ENCODE measurements around the gene ICE1. TPM values are rescaled to one million over a fixed set of nuclear protein-coding genes. Genes with fewer than 3 reads are reported as not detected.

ICE1 gene
- total and polyA plus RNA-seq, 9 of the 15 experiments (the other 6 are each of a cell fraction or from before 2014, with no cell fraction given) = 4.9 to 47.4 (median 28.2) TPM

GRCh38 chr5:5387192-5387591 lies 35.3 kb upstream of the ICE1 start:
- H3K36me3 ChIP-seq (ENCODE audit: control insufficient read depth, insufficient read depth, low read length) = no peaks in the 10 kb centered on the region
- no peak overlapping the region for H3K4me2 ChIP-seq (ENCODE audit: insufficient read depth, low read length)
- H3K9me3 ChIP-seq (replicated peaks; ENCODE audit: control insufficient read depth, insufficient read depth, low read depth, low read length) = no peaks in the 10 kb centered on the region
- WGBS (ENCODE audit: insufficient coverage, low coverage, missing lambda C conversion rate) = 0% methylated on average over 2 of the region's 2 CpGs
- H3K4me3 ChIP-seq = no peak overlapping the region
- H4K20me1 ChIP-seq (replicated peaks; ENCODE audit: control insufficient read depth, insufficient read depth, low read length) = no peaks in the 10 kb centered on the region
- ATAC-seq (no peak), DNase-seq (ENCODE audit: extremely low read depth in 1 of 4, low spot score in 3 of 4) (no peak), FAIRE-seq (no peak)
- CTCF ChIA-PET (ENCODE audit: low intra/inter-chr PET ratio) = no interaction called here
- no peaks in the 10 kb centered on the region for H3K4me1 ChIP-seq (replicated peaks in 1 of 2; ENCODE audit: control insufficient read depth in 2 of 2, insufficient read depth in 2 of 2, low read length in 2 of 2)
- in situ Hi-C loops (cut with MboI) (no loop called here), intact Hi-C loops (cut with micrococcal nuclease) (no loop called here)
- TF ChIP-seq ZNF239 (CRISPR knock-in tag; IDR thresholded peaks at IDR 0.05) (peak; percentile 93), RBM25 (IDR thresholded peaks at IDR 0.05; ENCODE audit: low read depth, low read length, severe bottlenecking) (peak; percentile 43), THRAP3 (IDR thresholded peaks at IDR 0.05; ENCODE audit: borderline replicate concordance) (no peak), ARID4B (CRISPR knock-in tag; IDR thresholded peaks at IDR 0.05) (no peak), AFF1 (IDR thresholded peaks at IDR 0.05; ENCODE audit: low read depth in 1 of 2, partially characterized antibody in 2 of 2) (no peak), HNRNPH1 (optimal IDR thresholded peaks at IDR 0.05; ENCODE audit: low read depth, low read length) (no peak), HMGN3 (IDR thresholded peaks at IDR 0.05; ENCODE audit: borderline replicate concordance, extremely low read depth, insufficient read length, low read depth, low read length) (no peak), ELK3 (CRISPR knock-in tag; IDR thresholded peaks at IDR 0.05) (no peak), KDM2B (CRISPR knock-in tag; IDR thresholded peaks at IDR 0.05) (no peak), TAF9B (IDR thresholded peaks at IDR 0.05; ENCODE audit: partially characterized antibody) (no peak)
- H3K9ac ChIP-seq (ENCODE audit: insufficient read depth in 1 of 2, low read depth in 2 of 2, low read length in 2 of 2) = no peak overlapping the region
- H3K27ac ChIP-seq (ENCODE audit: extremely low read depth, low read depth, low read length) = no peak overlapping the region
- H2AFZ ChIP-seq (ENCODE audit: low read depth, low read length) = no peak overlapping the region
- H3K79me2 ChIP-seq (ENCODE audit: control insufficient read depth, insufficient read depth, low read length) = no peaks in the 10 kb centered on the region
- POLR2A ChIA-PET = no interaction called here
- H3K27me3 ChIP-seq (ENCODE audit: control insufficient read depth in 2 of 2, insufficient read depth in 2 of 2, low read length in 2 of 2) = peaks cover 13% of the 10 kb centered on the region in 2 experiments; a peak in 3 of 5 replicates
- BruUV-seq (replicated peaks) = no TSS peak
- no peaks in the 10 kb centered on the region for H3K9me1 ChIP-seq (ENCODE audit: control insufficient read depth, insufficient read depth, low read length)

Measured in K562 (cell line).